K562 (cell line): ENCODE measurements around the gene LPCAT1. TPM values are rescaled to one million over a fixed set of nuclear protein-coding genes. Genes with fewer than 3 reads are reported as not detected.

Source experiments
- ATAC-seq: fragments of 200-7000 bp; cut with Tn5 transposase; 3 replicates; pipeline ENCODE4 v1.9.1; 2020; ENCODE audit warnings: moderate library complexity
- BruUV-seq: library from RNA; stranded (reverse); fragments of 400-500 nt; replicated peaks from 2 replicates; lab custom pipeline; 2021; lab: Mats Ljungman, UMichigan
- CTCF ChIA-PET: fragments of 300-600 bp; formaldehyde crosslinking; extraction: SDS; loops from one replicate; lab custom pipeline; 2021; ENCODE audit warnings: low intra/inter-chr PET ratio; lab: Yijun Ruan, JAX
- POLR2A ChIA-PET: fragments of 300-600, 350-650 bp; sonication (Branson Sonifier 250); formaldehyde crosslinking; extraction: SDS; loops from one replicate; lab custom pipeline; 2021; ENCODE audit warnings: antibody characterized with exemption, inconsistent platforms; lab: Yijun Ruan, JAX
- DNase-seq, 4 experiments: peaks; one replicate each; pipeline versions ENCODE4 v3.0.0 to v3.0.0-alpha.2; 2011 to 2018; ENCODE audit warnings: low spot score in 3 of 4, mixed read lengths in 3 of 4; ENCODE audit errors: extremely low read depth in 1 of 4
- FAIRE-seq: peaks from 2 replicates; lab custom pipeline; 2011; peaks lifted over from hg19 to GRCh38; lab: Jason Lieb, UNC
- H2AFZ ChIP-seq: 2 replicates; pipeline ENCODE4 v1.6.0; 2011; ENCODE audit warnings: low read depth, low read length, control low read depth, inconsistent platforms
- H3K27ac ChIP-seq: fragments of 200-600 bp; 3 replicates; pipeline ENCODE4 v1.8.0; 2011; ENCODE audit warnings: low read depth, mild to moderate bottlenecking, control low read depth, inconsistent platforms, low read length, moderate library complexity, mixed read lengths; ENCODE audit errors: extremely low read depth
- H3K27me3 ChIP-seq, 2 experiments: fragments of 300-600 bp in 1 of 2; 2 replicates in 1 of 2; 3 replicates in 1 of 2; pipeline versions ENCODE4 v1.6.0 to v1.8.0; 2011; ENCODE audit warnings: inconsistent platforms in 2 of 2, low read length in 2 of 2, mild to moderate bottlenecking in 1 of 2, mixed read lengths in 1 of 2, moderate library complexity in 1 of 2; ENCODE audit not compliant: control insufficient read depth in 2 of 2, insufficient read depth in 2 of 2
- H3K36me3 ChIP-seq: fragments of 300-600 bp; 3 replicates; pipeline ENCODE4 v1.8.0; 2011; ENCODE audit warnings: mild to moderate bottlenecking, low read length, inconsistent platforms; ENCODE audit not compliant: control insufficient read depth, insufficient read depth
- H3K4me1 ChIP-seq, 2 experiments: fragments of 200-600 bp in 1 of 2; replicated peaks in 1 of 2; 2 replicates in 1 of 2; 3 replicates in 1 of 2; pipeline versions ENCODE4 v1.5.1 to v1.8.0; 2011; ENCODE audit warnings: inconsistent platforms in 2 of 2, low read length in 2 of 2, mild to moderate bottlenecking in 1 of 2, mixed read lengths in 1 of 2, moderate library complexity in 1 of 2; ENCODE audit not compliant: control insufficient read depth in 2 of 2, insufficient read depth in 2 of 2
- H3K4me2 ChIP-seq: 2 replicates; pipeline ENCODE4 v1.6.1; 2011; ENCODE audit warnings: low read length, control low read depth, inconsistent platforms, mixed read lengths; ENCODE audit not compliant: insufficient read depth
- H3K4me3 ChIP-seq: fragments of 200-600 bp; sonication (generic), shearing (Covaris generic); 2 replicates; pipeline ENCODE4 v1.5.1; 2016; ENCODE audit warnings: control low read depth, inconsistent platforms
- H3K79me2 ChIP-seq: fragments of 200-600 bp; 3 replicates; pipeline ENCODE4 v1.8.0; 2011; ENCODE audit warnings: low read length, inconsistent platforms; ENCODE audit not compliant: control insufficient read depth, insufficient read depth
- H3K9ac ChIP-seq, 2 experiments: 2 replicates each; pipeline versions ENCODE4 v1.6.0 to v1.6.1; 2011; ENCODE audit warnings: low read depth in 2 of 2, low read length in 2 of 2, control low read depth in 1 of 2, inconsistent platforms in 1 of 2, mild to moderate bottlenecking in 1 of 2, mixed read lengths in 1 of 2; ENCODE audit not compliant: insufficient read depth in 1 of 2
- H3K9me1 ChIP-seq: one replicate; pipeline ENCODE4 v1.6.0; 2011; ENCODE audit warnings: inconsistent platforms, mild to moderate bottlenecking, low read length, moderate library complexity; ENCODE audit not compliant: control insufficient read depth, insufficient read depth
- H3K9me3 ChIP-seq: replicated peaks from 2 replicates; pipeline ENCODE4 v1.5.1; 2011; ENCODE audit warnings: low read depth, low read length, inconsistent platforms; ENCODE audit not compliant: control insufficient read depth, insufficient read depth
- H4K20me1 ChIP-seq: replicated peaks from 2 replicates; pipeline ENCODE4 v1.6.1; 2011; ENCODE audit warnings: low read length, inconsistent platforms, mixed read lengths; ENCODE audit not compliant: control insufficient read depth, insufficient read depth
- CBX1 ChIP-seq: sonication (generic); IDR thresholded peaks from 2 replicates; pipeline ENCODE4 v1.6.1; 2016; ENCODE audit warnings: antibody characterized with exemption, low read depth, mild to moderate bottlenecking
- GABPB2 ChIP-seq: fragments of 250-450 bp; sonication (Bioruptor Pico); conservative IDR thresholded peaks from 2 replicates; pipeline ENCODE4 v1.5.1; 2021; ENCODE audit warnings: mild to moderate bottlenecking
- KLF10 ChIP-seq: fragments of 250-450 bp; sonication (Bioruptor Pico); IDR thresholded peaks from 2 replicates; pipeline ENCODE4 v1.6.1; 2021; ENCODE audit warnings: matching md5 sums
- KLF13 ChIP-seq: fragments of 450-650 bp; IDR thresholded peaks from 2 replicates; pipeline ENCODE4 v1.6.1; 2016; ENCODE audit warnings: missing genetic modification characterization, low read depth, mild to moderate bottlenecking, missing compliant biosample characterization, moderate library complexity, borderline replicate concordance
- PHB ChIP-seq: fragments of 250-450 bp; sonication (Bioruptor Pico); IDR thresholded peaks from 2 replicates; pipeline ENCODE4 v1.5.0; 2021
- POLR2AphosphoS2 ChIP-seq: IDR thresholded peaks from 2 replicates; pipeline ENCODE4 v1.6.1; 2012; ENCODE audit warnings: low read length, improper control_type of control experiment
- RBM34 ChIP-seq: fragments of 200-400 bp; formaldehyde crosslinking; IDR thresholded peaks from 2 replicates; pipeline ENCODE4 v1.6.1; 2018; ENCODE audit warnings: low read length, borderline replicate concordance; ENCODE audit not compliant: insufficient read depth
- RCOR1 ChIP-seq, 2 experiments: IDR thresholded peaks; 2 replicates each; pipeline ENCODE4 v1.6.1; 2012; ENCODE audit warnings: low read depth in 2 of 2, low read length in 2 of 2, borderline replicate concordance in 1 of 2, improper control_type of control experiment in 1 of 2
- RNF2 ChIP-seq: sonication (generic); IDR thresholded peaks from 2 replicates; pipeline ENCODE4 v1.6.1; 2016
- TOE1 ChIP-seq, 2 experiments: fragments of 450-650 bp in 1 of 2; sonication (generic) in 1 of 2; formaldehyde crosslinking in 1 of 2; IDR thresholded peaks; 2 replicates each; pipeline versions ENCODE4 v1.7.1 to v1.8.0; 2016 to 2022; ENCODE audit warnings: borderline replicate concordance in 2 of 2, mild to moderate bottlenecking in 2 of 2, antibody characterized with exemption in 1 of 2, inconsistent platforms in 1 of 2, low read depth in 1 of 2, missing genetic modification reagents in 1 of 2, moderate library complexity in 1 of 2
- VEZF1 ChIP-seq: fragments of 200-800 bp; sonication (Bioruptor generic); IDR thresholded peaks from 2 replicates; pipeline ENCODE4 v1.6.1; 2017; ENCODE audit warnings: missing genetic modification characterization, missing compliant biosample characterization
- ZNF197 ChIP-seq: fragments of 200-800 bp; sonication (Bioruptor generic); IDR thresholded peaks from 2 replicates; pipeline ENCODE4 v1.6.1; 2016; ENCODE audit warnings: low read depth, missing genetic modification characterization, missing compliant biosample characterization
- ZNF23 ChIP-seq: fragments of 250-450 bp; sonication (Bioruptor Pico); IDR thresholded peaks from 2 replicates; pipeline ENCODE4 v1.4.0; 2020; ENCODE audit warnings: mild to moderate bottlenecking
- ZNF57 ChIP-seq: fragments of 450-650 bp; formaldehyde crosslinking; IDR thresholded peaks from 2 replicates; pipeline ENCODE4 v1.4.0; 2020; ENCODE audit warnings: mild to moderate bottlenecking, moderate library complexity
- WGBS: fragments of 100-300 bp; shearing (Covaris generic); methylation state at CpG from one replicate; pipeline ENCODE4 v1.1.6; 2016; ENCODE audit warnings: low coverage, mixed read lengths; ENCODE audit not compliant: insufficient coverage; ENCODE audit errors: missing lambda C conversion rate; 5-methylcytosine and 5-hydroxymethylcytosine counted together
- in situ Hi-C: fragments of 300-500 bp; cut with MboI; formaldehyde crosslinking; loops from 4 replicates; pipeline ENCODE4 v1.15.0; 2018; ENCODE audit warnings: inconsistent platforms, mixed read lengths
- intact Hi-C: fragments of 100-400 bp; cut with micrococcal nuclease; formaldehyde crosslinking; loops from 2 replicates; pipeline ENCODE4 v1.14.2; 2022
- polyA plus RNA-seq, 8 experiments: library from polyadenylated mRNA; depleted of rRNA in 4 of 8; stranded (reverse) in 5 of 8; unstranded in 3 of 8; fragments of >200 nt; fragmentation: Nextera tagmentation in 2 of 8; fragmentation: Illumina TruSeq in 1 of 8; extraction: Ambion mirVana in 2 of 8; extraction: Trizol in 1 of 8; gene quantifications; 2 replicates each; pipeline versions ENCODE4 v1.2.1 to v1.2.3, GENCODE V29; 2011 to 2014; ENCODE audit warnings: inconsistent platforms in 1 of 8, missing spikeins in 1 of 8
- total RNA-seq, 7 experiments: library from RNA; depleted of rRNA in 6 of 7; stranded (reverse); fragments of >200 nt in 6 of 7; fragmentation: Illumina TruSeq in 2 of 7; extraction: Trizol in 2 of 7; gene quantifications; 2 replicates each; pipeline versions ENCODE4 v1.2.1 to v1.2.3, GENCODE V29; 2011 to 2021; ENCODE audit warnings: low replicate concordance in 1 of 7

The LPCAT1 gene
- total and polyA plus RNA-seq, 9 of the 15 experiments (the other 6 are each of a cell fraction or from before 2014, with no cell fraction given) = 0.14 to 18.4 (median 13.9) TPM

GRCh38 chr5:1481959-1482331, 41.8 kb downstream of the LPCAT1 start:
- H3K9me1 ChIP-seq = peaks cover 2% of the 10 kb centered on the region
- no peak overlapping the region for H3K27ac ChIP-seq
- ATAC-seq = no peak
- peaks cover 0 to 15% of the 10 kb centered on the region in 2 experiments; a peak in 1 of 5 replicates for H3K4me1 ChIP-seq
- in situ Hi-C loops = no loop called here
- no TSS peak for BruUV-seq
- intact Hi-C loops = no loop called here
- peaks cover 26% of the 10 kb centered on the region for H4K20me1 ChIP-seq
- no peaks in the 10 kb centered on the region for H3K9me3 ChIP-seq
- H3K79me2 ChIP-seq = no peaks in the 10 kb centered on the region
- POLR2A ChIA-PET = interaction anchor here (0.6 kb wide), 1 partner anchor 527 kb away, joined by 3 read pairs; no protein-coding TSS in a partner anchor
- WGBS = 59% methylated on average over 12 of the region's 12 CpGs
- H3K4me3 ChIP-seq = no peak overlapping the region
- no peak for FAIRE-seq
- TF ChIP-seq POLR2AphosphoS2 = no peak
- TF ChIP-seq KLF10 = no peak
- H3K36me3 ChIP-seq = peaks cover 12% of the 10 kb centered on the region; the same call in 2 of the 3 replicates
- H3K9ac ChIP-seq = no peak overlapping the region
- no peak overlapping the region for H3K4me2 ChIP-seq
- CTCF ChIA-PET = no interaction called here
- H2AFZ ChIP-seq = no peak overlapping the region
- no peak for DNase-seq
- no peaks in the 10 kb centered on the region for H3K27me3 ChIP-seq

- H3K9me1 ChIP-seq = peaks cover 2% of the 10 kb centered on the region
- peaks cover 0 to 18% of the 10 kb centered on the region in 2 experiments; a peak in 1 of 5 replicates for H3K4me1 ChIP-seq
- intact Hi-C loops = no loop called here
- peaks cover 12% of the 10 kb centered on the region; the same call in 2 of the 3 replicates for H3K36me3 ChIP-seq
- peaks cover 27% of the 10 kb centered on the region for H4K20me1 ChIP-seq
- H3K79me2 ChIP-seq = no peaks in the 10 kb centered on the region
- no peak overlapping the region for H3K27ac ChIP-seq
- no peaks in the 10 kb centered on the region for H3K9me3 ChIP-seq
- in situ Hi-C loops = no loop called here
- no peak overlapping the region for H2AFZ ChIP-seq
- H3K4me3 ChIP-seq = no peak overlapping the region
- no peak for FAIRE-seq
- H3K4me2 ChIP-seq = no peak overlapping the region
- 57% methylated on average over 24 of the region's 26 CpGs for WGBS
- CTCF ChIA-PET = no interaction called here
- BruUV-seq = no TSS peak
- ATAC-seq = no peak
- DNase-seq = no peak
- no peaks in the 10 kb centered on the region for H3K27me3 ChIP-seq
- no peak overlapping the region for H3K9ac ChIP-seq
- POLR2A ChIA-PET = interaction anchor here (0.6 kb wide), 1 partner anchor 528 kb away, joined by 3 read pairs; no protein-coding TSS in a partner anchor
- TF ChIP-seq GABPB2 (CRISPR knock-in tag) = no peak
- no peak for TF ChIP-seq ZNF23 (CRISPR knock-in tag)
- no peak for TF ChIP-seq VEZF1 (CRISPR knock-in tag)
- TF ChIP-seq ZNF197 (CRISPR knock-in tag) = no peak
- TF ChIP-seq RCOR1 (IDR thresholded peaks at IDR 0.05; ENCODE audit: borderline replicate concordance in 1 of 2, low read depth in 2 of 2, low read length in 2 of 2) = no peak
- no peak for TF ChIP-seq ZNF57 (CRISPR knock-in tag)
- TF ChIP-seq PHB (CRISPR knock-in tag) = no peak
- TF ChIP-seq TOE1 (IDR thresholded peaks at IDR 0.05; ENCODE audit: borderline replicate concordance) = no peak
- no peak for TF ChIP-seq TOE1 (CRISPR knock-in tag; IDR thresholded peaks at IDR 0.05; ENCODE audit: borderline replicate concordance, low read depth)
- no peak for TF ChIP-seq CBX1
- TF ChIP-seq RBM34 = no peak
- no peak for TF ChIP-seq RNF2
- TF ChIP-seq KLF13 (tag) = no peak
Observed at GRCh38 chr5:1481266-1481958, 42.3 kb downstream of the LPCAT1 start.
